ENCODE results near the gene SHC3.

Gene SHC3

GRCh38 chr9:89046832-89047231, 131.8 kb downstream of the SHC3 start:
- no peak overlapping the region for H3K9ac ChIP-seq (ENCODE audit: low read length)
- H3K4me1 ChIP-seq (ENCODE audit: insufficient read depth, low read length) = no peaks in the 10 kb centered on the region
- no peaks in the 10 kb centered on the region for H3K9me3 ChIP-seq (ENCODE audit: low read length)
- H3K27ac ChIP-seq (ENCODE audit: low read depth, low read length) = no peak overlapping the region
- H3K27me3 ChIP-seq (ENCODE audit: control insufficient read depth in 1 of 2, insufficient read depth in 2 of 2, low read length in 2 of 2) = no peaks in the 10 kb centered on the region
- no peaks in the 10 kb centered on the region for H3K36me3 ChIP-seq (ENCODE audit: insufficient read depth, low read length)
- H3K4me3 ChIP-seq (ENCODE audit: low read depth in 1 of 2, low read length in 2 of 2) = no peak overlapping the region

GRCh38 chr9:89044881-89045280, 133.7 kb downstream of the SHC3 start:
- Histone ChIP-seq H3K4me1 (ENCODE audit: insufficient read depth, low read length) (no peaks in the 10 kb centered on the region), H3K4me3 (ENCODE audit: low read depth in 1 of 2, low read length in 2 of 2) (no peak overlapping the region), H3K9me3 (ENCODE audit: low read length) (no peaks in the 10 kb centered on the region), H3K27me3 (ENCODE audit: control insufficient read depth in 1 of 2, insufficient read depth in 2 of 2, low read length in 2 of 2) (no peaks in the 10 kb centered on the region), H3K36me3 (ENCODE audit: insufficient read depth, low read length) (no peaks in the 10 kb centered on the region), H3K27ac (ENCODE audit: low read depth, low read length) (no peak overlapping the region), H3K9ac (ENCODE audit: low read length) (no peak overlapping the region)

GRCh38 chr9:89044104-89044503, 134.5 kb downstream of the SHC3 start:
- H3K9me3 ChIP-seq (ENCODE audit: low read length) = no peaks in the 10 kb centered on the region
- H3K36me3 ChIP-seq (ENCODE audit: insufficient read depth, low read length) = no peaks in the 10 kb centered on the region
- no peaks in the 10 kb centered on the region for H3K27me3 ChIP-seq (ENCODE audit: control insufficient read depth in 1 of 2, insufficient read depth in 2 of 2, low read length in 2 of 2)
- no peak overlapping the region for H3K27ac ChIP-seq (ENCODE audit: low read depth, low read length)
- no peaks in the 10 kb centered on the region for H3K4me1 ChIP-seq (ENCODE audit: insufficient read depth, low read length)
- H3K4me3 ChIP-seq (ENCODE audit: low read depth in 1 of 2, low read length in 2 of 2) = no peak overlapping the region
- H3K9ac ChIP-seq (ENCODE audit: low read length) = no peak overlapping the region

- no peak overlapping the region for H3K27ac ChIP-seq (ENCODE audit: low read depth, low read length)
- H3K4me1 ChIP-seq (ENCODE audit: insufficient read depth, low read length) = no peaks in the 10 kb centered on the region
- H3K9me3 ChIP-seq (ENCODE audit: low read length) = no peaks in the 10 kb centered on the region
- H3K27me3 ChIP-seq (ENCODE audit: control insufficient read depth in 1 of 2, insufficient read depth in 2 of 2, low read length in 2 of 2) = no peaks in the 10 kb centered on the region
- H3K4me3 ChIP-seq (ENCODE audit: low read depth in 1 of 2, low read length in 2 of 2) = no peak overlapping the region
- no peak overlapping the region for H3K9ac ChIP-seq (ENCODE audit: low read length)
- no peaks in the 10 kb centered on the region for H3K36me3 ChIP-seq (ENCODE audit: insufficient read depth, low read length)
Observed at GRCh38 chr9:89042984-89043383, 135.6 kb downstream of the SHC3 start.

GRCh38 chr9:89039664-89040063, 139.0 kb downstream of the SHC3 start:
- no peak overlapping the region for H3K27ac ChIP-seq (ENCODE audit: low read depth, low read length)

GRCh38 chr9:89039104-89039465, 139.5 kb downstream of the SHC3 start:
- no peak overlapping the region for H3K27ac ChIP-seq (ENCODE audit: low read depth, low read length)

More at GRCh38 chr9:89039664-89040063, 139.0 kb downstream of the SHC3 start:
- H3K9ac ChIP-seq (ENCODE audit: low read length) = no peak overlapping the region
- no peaks in the 10 kb centered on the region for H3K9me3 ChIP-seq (ENCODE audit: low read length)
- peaks cover 5% of the 10 kb centered on the region for H3K4me1 ChIP-seq (ENCODE audit: insufficient read depth, low read length)
- no peaks in the 10 kb centered on the region for H3K36me3 ChIP-seq (ENCODE audit: insufficient read depth, low read length)
- H3K27me3 ChIP-seq (ENCODE audit: control insufficient read depth in 1 of 2, insufficient read depth in 2 of 2, low read length in 2 of 2) = no peaks in the 10 kb centered on the region
- H3K4me3 ChIP-seq (ENCODE audit: low read depth in 1 of 2, low read length in 2 of 2) = no peak overlapping the region

GRCh38 chr9:89038382-89039103, 140.1 kb downstream of the SHC3 start:
- H3K36me3 ChIP-seq (ENCODE audit: insufficient read depth, low read length) = no peaks in the 10 kb centered on the region
- no peaks in the 10 kb centered on the region for H3K9me3 ChIP-seq (ENCODE audit: low read length)
- no peaks in the 10 kb centered on the region for H3K27me3 ChIP-seq (ENCODE audit: control insufficient read depth in 1 of 2, insufficient read depth in 2 of 2, low read length in 2 of 2)
- H3K9ac ChIP-seq (ENCODE audit: low read length) = no peak overlapping the region
- H3K27ac ChIP-seq (ENCODE audit: low read depth, low read length) = no peak overlapping the region
- peaks cover 5% of the 10 kb centered on the region for H3K4me1 ChIP-seq (ENCODE audit: insufficient read depth, low read length)
- H3K4me3 ChIP-seq (ENCODE audit: low read depth in 1 of 2, low read length in 2 of 2) = no peak overlapping the region

More at GRCh38 chr9:89039104-89039465, 139.5 kb downstream of the SHC3 start:
- H3K4me3 ChIP-seq (ENCODE audit: low read depth in 1 of 2, low read length in 2 of 2) = no peak overlapping the region
- H3K9me3 ChIP-seq (ENCODE audit: low read length) = no peaks in the 10 kb centered on the region
- peaks cover 5% of the 10 kb centered on the region for H3K4me1 ChIP-seq (ENCODE audit: insufficient read depth, low read length)
- no peaks in the 10 kb centered on the region for H3K27me3 ChIP-seq (ENCODE audit: control insufficient read depth in 1 of 2, insufficient read depth in 2 of 2, low read length in 2 of 2)
- H3K9ac ChIP-seq (ENCODE audit: low read length) = no peak overlapping the region
- H3K36me3 ChIP-seq (ENCODE audit: insufficient read depth, low read length) = no peaks in the 10 kb centered on the region

- H3K36me3 ChIP-seq (ENCODE audit: insufficient read depth, low read length) = no peaks in the 10 kb centered on the region
- H3K27me3 ChIP-seq (ENCODE audit: control insufficient read depth in 1 of 2, insufficient read depth in 2 of 2, low read length in 2 of 2) = no peaks in the 10 kb centered on the region
- H3K27ac ChIP-seq (ENCODE audit: low read depth, low read length) = no peak overlapping the region
- H3K9me3 ChIP-seq (ENCODE audit: low read length) = no peaks in the 10 kb centered on the region
- no peak overlapping the region for H3K4me3 ChIP-seq (ENCODE audit: low read depth in 1 of 2, low read length in 2 of 2)
- no peak overlapping the region for H3K9ac ChIP-seq (ENCODE audit: low read length)
- H3K4me1 ChIP-seq (ENCODE audit: insufficient read depth, low read length) = peaks cover 5% of the 10 kb centered on the region
Observed at GRCh38 chr9:89037891-89038290, 140.7 kb downstream of the SHC3 start.

- no peaks in the 10 kb centered on the region for H3K36me3 ChIP-seq (ENCODE audit: insufficient read depth, low read length)
- no peak overlapping the region for H3K9ac ChIP-seq (ENCODE audit: low read length)
- no peak overlapping the region for H3K4me3 ChIP-seq (ENCODE audit: low read depth in 1 of 2, low read length in 2 of 2)
- H3K27me3 ChIP-seq (ENCODE audit: control insufficient read depth in 1 of 2, insufficient read depth in 2 of 2, low read length in 2 of 2) = no peaks in the 10 kb centered on the region
- peaks cover 5% of the 10 kb centered on the region for H3K4me1 ChIP-seq (ENCODE audit: insufficient read depth, low read length)
- no peak overlapping the region for H3K27ac ChIP-seq (ENCODE audit: low read depth, low read length)
- no peaks in the 10 kb centered on the region for H3K9me3 ChIP-seq (ENCODE audit: low read length)
Observed at GRCh38 chr9:89037346-89037745, 141.3 kb downstream of the SHC3 start.

- Histone ChIP-seq H3K27me3 (ENCODE audit: control insufficient read depth in 1 of 2, insufficient read depth in 2 of 2, low read length in 2 of 2) (no peaks in the 10 kb centered on the region), H3K4me1 (ENCODE audit: insufficient read depth, low read length) (peaks cover 5% of the 10 kb centered on the region), H3K36me3 (ENCODE audit: insufficient read depth, low read length) (no peaks in the 10 kb centered on the region), H3K9me3 (ENCODE audit: low read length) (no peaks in the 10 kb centered on the region), H3K4me3 (ENCODE audit: low read depth in 1 of 2, low read length in 2 of 2) (no peak overlapping the region), H3K27ac (ENCODE audit: low read depth, low read length) (no peak overlapping the region), H3K9ac (ENCODE audit: low read length) (no peak overlapping the region)
Observed at GRCh38 chr9:89036891-89037290, 141.7 kb downstream of the SHC3 start.

GRCh38 chr9:89036383-89036782, 142.2 kb downstream of the SHC3 start:
- Histone ChIP-seq H3K9ac (ENCODE audit: low read length) (no peak overlapping the region), H3K36me3 (ENCODE audit: insufficient read depth, low read length) (no peaks in the 10 kb centered on the region), H3K27me3 (ENCODE audit: control insufficient read depth in 1 of 2, insufficient read depth in 2 of 2, low read length in 2 of 2) (no peaks in the 10 kb centered on the region), H3K4me1 (ENCODE audit: insufficient read depth, low read length) (peaks cover 5% of the 10 kb centered on the region), H3K9me3 (ENCODE audit: low read length) (no peaks in the 10 kb centered on the region), H3K4me3 (ENCODE audit: low read depth in 1 of 2, low read length in 2 of 2) (no peak overlapping the region), H3K27ac (ENCODE audit: low read depth, low read length) (no peak overlapping the region)

GRCh38 chr9:89032661-89033060, 146.0 kb downstream of the SHC3 start:
- Histone ChIP-seq H3K9me3 (ENCODE audit: low read length) (no peaks in the 10 kb centered on the region), H3K36me3 (ENCODE audit: insufficient read depth, low read length) (no peaks in the 10 kb centered on the region), H3K27ac (ENCODE audit: low read depth, low read length) (no peak overlapping the region), H3K9ac (ENCODE audit: low read length) (no peak overlapping the region), H3K4me1 (ENCODE audit: insufficient read depth, low read length) (peaks cover 4% of the 10 kb centered on the region), H3K27me3 (ENCODE audit: control insufficient read depth in 1 of 2, insufficient read depth in 2 of 2, low read length in 2 of 2) (no peaks in the 10 kb centered on the region), H3K4me3 (ENCODE audit: low read depth in 1 of 2, low read length in 2 of 2) (no peak overlapping the region)

All from muscle layer of colon (tissue), 2 donors.